Stimulated activated CD8-positive, alpha-beta memory T cell treated with anti-CD3 and anti-CD28 coated beads, Interleukin-12 subunit alpha, Interleukin-12 subunit beta, amount 100 ng/mL, for 24 hours (primary cell): ENCODE measurements around the gene CDYL2.
"Not testable (repeated sequence)": the region's sequence is repeated elsewhere in the genome, so short reads cannot be mapped to it uniquely, and the experiment has no call there.

Source experiments
- DNase-seq: peaks from one replicate; pipeline ENCODE4 v3.0.0-alpha.2; 2020; ENCODE audit errors: extremely low read depth

The CDYL2 gene

GRCh38 chr16:80744856-80745255 lies 59.5 kb downstream of the CDYL2 start:
- no peak for DNase-seq

GRCh38 chr16:80743772-80744171 lies 60.6 kb downstream of the CDYL2 start:
- no peak for DNase-seq

- DNase-seq = no peak
Observed at GRCh38 chr16:80743273-80743672, 61.1 kb downstream of the CDYL2 start.

- no peak for DNase-seq
Observed at GRCh38 chr16:80742331-80742730, 62.1 kb downstream of the CDYL2 start.

GRCh38 chr16:80741724-80742123 lies 62.7 kb downstream of the CDYL2 start:
- no peak for DNase-seq

- no peak for DNase-seq
Observed at GRCh38 chr16:80739523-80739922, 64.9 kb downstream of the CDYL2 start.

- DNase-seq = no peak
Observed at GRCh38 chr16:80738521-80738920, 65.9 kb downstream of the CDYL2 start.

GRCh38 chr16:80735846-80736245 lies 68.6 kb downstream of the CDYL2 start:
- DNase-seq = no peak

GRCh38 chr16:80733407-80733806 lies 71.0 kb downstream of the CDYL2 start:
- DNase-seq = no peak

- DNase-seq = no peak
Observed at GRCh38 chr16:80731915-80732314, 72.5 kb downstream of the CDYL2 start.

GRCh38 chr16:80727066-80727763 lies 77.2 kb downstream of the CDYL2 start:
- not testable (repeated sequence) for DNase-seq

- DNase-seq = no peak
Observed at GRCh38 chr16:80725566-80726162, 78.7 kb downstream of the CDYL2 start.

- no peak for DNase-seq
Observed at GRCh38 chr16:80723981-80724380, 80.4 kb downstream of the CDYL2 start.

GRCh38 chr16:80723091-80723490 lies 81.3 kb downstream of the CDYL2 start:
- no peak for DNase-seq

- DNase-seq = no peak
Observed at GRCh38 chr16:80720804-80721371, 83.5 kb downstream of the CDYL2 start.

- no peak for DNase-seq
Observed at GRCh38 chr16:80719573-80719972, 84.8 kb downstream of the CDYL2 start.

GRCh38 chr16:80718480-80719220 lies 85.7 kb downstream of the CDYL2 start:
- no peak for DNase-seq

- no peak for DNase-seq
Observed at GRCh38 chr16:80717611-80718010, 86.8 kb downstream of the CDYL2 start.

- DNase-seq = no peak
Observed at GRCh38 chr16:80716564-80717139, 87.7 kb downstream of the CDYL2 start.

- DNase-seq = no peak
Observed at GRCh38 chr16:80711406-80711805, 93.0 kb downstream of the CDYL2 start.

GRCh38 chr16:80710918-80711317 lies 93.5 kb downstream of the CDYL2 start:
- DNase-seq = no peak

- DNase-seq = no peak
Observed at GRCh38 chr16:80708823-80709222, 95.6 kb downstream of the CDYL2 start.
